Measurements from ENCODE around the gene QSER1. TPM values are rescaled to one million over a fixed set of nuclear protein-coding genes. Genes with fewer than 3 reads are reported as not detected.

Gene QSER1
- total and polyA plus RNA-seq, 2 experiments from 2014 or later: 3.7 to 27.1 TPM

GRCh38 chr11:33016654-33017053, 124.0 kb downstream of the QSER1 start:
- peaks cover 13% of the 10 kb centered on the region for H3K79me2 ChIP-seq
- no peak for DNase-seq (ENCODE audit: low spot score)
- no peak for TF ChIP-seq EZH2 (IDR thresholded peaks at IDR 0.05; ENCODE audit: borderline replicate concordance)
- TF ChIP-seq EZH2phosphoT487 (IDR thresholded peaks at IDR 0.05; ENCODE audit: low read depth, severe bottlenecking, unreplicated experiment): no peak
- TF ChIP-seq CTCF (IDR thresholded peaks at IDR 0.05; ENCODE audit: poor library complexity): no peak
- H3K9me3 ChIP-seq (ENCODE audit: low read depth): no peaks in the 10 kb centered on the region
- peak overlapping the region; percentile 81 for H3K4me2 ChIP-seq
- H3K27ac ChIP-seq: peak overlapping the region; percentile 75
- no peaks in the 10 kb centered on the region for H4K20me1 ChIP-seq (ENCODE audit: insufficient read depth, poor library complexity, severe bottlenecking)
- peaks cover 4% of the 10 kb centered on the region for H3K4me1 ChIP-seq (ENCODE audit: insufficient read depth)
- H3K27me3 ChIP-seq: no peaks in the 10 kb centered on the region
- H3K4me3 ChIP-seq: peak overlapping the region; percentile 61
- WGBS (ENCODE audit: low lambda C conversion rate, missing lambda C conversion rate): 32% methylated on average over 4 of the region's 4 CpGs
- no peaks in the 10 kb centered on the region for H3K36me3 ChIP-seq (replicated peaks; ENCODE audit: insufficient read depth, low read depth)
- H2AFZ ChIP-seq: peak overlapping the region; percentile 89
- no peaks in the 10 kb centered on the region for H3K9me2 ChIP-seq (replicated peaks; ENCODE audit: insufficient read depth)

GRCh38 chr11:33017478-33017877, 124.9 kb downstream of the QSER1 start:
- peaks cover 13% of the 10 kb centered on the region for H3K79me2 ChIP-seq
- H4K20me1 ChIP-seq (ENCODE audit: insufficient read depth, poor library complexity, severe bottlenecking): no peaks in the 10 kb centered on the region
- H3K36me3 ChIP-seq (replicated peaks; ENCODE audit: insufficient read depth, low read depth): no peaks in the 10 kb centered on the region
- H3K9me3 ChIP-seq (ENCODE audit: low read depth): no peaks in the 10 kb centered on the region
- DNase-seq (ENCODE audit: low spot score): no peak
- H3K9me2 ChIP-seq (replicated peaks; ENCODE audit: insufficient read depth): no peaks in the 10 kb centered on the region
- peak overlapping the region; percentile 75 for H3K27ac ChIP-seq
- TF ChIP-seq EZH2 (IDR thresholded peaks at IDR 0.05; ENCODE audit: borderline replicate concordance) (no peak), EZH2phosphoT487 (IDR thresholded peaks at IDR 0.05; ENCODE audit: low read depth, severe bottlenecking, unreplicated experiment) (no peak)
- peak overlapping the region; percentile 81 for H3K4me2 ChIP-seq
- H3K4me1 ChIP-seq (ENCODE audit: insufficient read depth): peaks cover 2% of the 10 kb centered on the region
- H3K4me3 ChIP-seq: peak overlapping the region; percentile 61
- H3K27me3 ChIP-seq: no peaks in the 10 kb centered on the region
- no peak overlapping the region for H2AFZ ChIP-seq
- 40% methylated on average over 9 of the region's 9 CpGs for WGBS (ENCODE audit: low lambda C conversion rate, missing lambda C conversion rate)

- no peaks in the 10 kb centered on the region for H3K9me2 ChIP-seq (replicated peaks; ENCODE audit: insufficient read depth)
- H3K4me3 ChIP-seq: peak overlapping the region; percentile 61
- peaks cover 13% of the 10 kb centered on the region for H3K79me2 ChIP-seq
- no peak overlapping the region for H2AFZ ChIP-seq
- H4K20me1 ChIP-seq (ENCODE audit: insufficient read depth, poor library complexity, severe bottlenecking): no peaks in the 10 kb centered on the region
- WGBS (ENCODE audit: low lambda C conversion rate, missing lambda C conversion rate): 59% methylated on average over 3 of the region's 3 CpGs
- no peak for TF ChIP-seq EZH2phosphoT487 (IDR thresholded peaks at IDR 0.05; ENCODE audit: low read depth, severe bottlenecking, unreplicated experiment)
- no peak for TF ChIP-seq EZH2 (IDR thresholded peaks at IDR 0.05; ENCODE audit: borderline replicate concordance)
- no peak for TF ChIP-seq CTCF (IDR thresholded peaks at IDR 0.05; ENCODE audit: poor library complexity)
- no peaks in the 10 kb centered on the region for H3K9me3 ChIP-seq (ENCODE audit: low read depth)
- peak overlapping the region; percentile 75 for H3K27ac ChIP-seq
- peak overlapping the region; percentile 81 for H3K4me2 ChIP-seq
- H3K27me3 ChIP-seq: no peaks in the 10 kb centered on the region
- no peak for DNase-seq (ENCODE audit: low spot score)
- H3K36me3 ChIP-seq (replicated peaks; ENCODE audit: insufficient read depth, low read depth): no peaks in the 10 kb centered on the region
- H3K4me1 ChIP-seq (ENCODE audit: insufficient read depth): peaks cover 2% of the 10 kb centered on the region
These were observed 125.4 kb downstream of the QSER1 start for GRCh38 chr11:33017965-33018364.

GRCh38 chr11:33018840-33019239, 126.2 kb downstream of the QSER1 start:
- Histone ChIP-seq H3K4me3 (no peak overlapping the region), H2AFZ (no peak overlapping the region), H3K9me2 (replicated peaks; ENCODE audit: insufficient read depth) (no peaks in the 10 kb centered on the region), H3K9me3 (ENCODE audit: low read depth) (no peaks in the 10 kb centered on the region), H3K79me2 (peaks cover 17% of the 10 kb centered on the region), H3K4me1 (ENCODE audit: insufficient read depth) (peaks cover 2% of the 10 kb centered on the region), H4K20me1 (ENCODE audit: insufficient read depth, poor library complexity, severe bottlenecking) (no peaks in the 10 kb centered on the region), H3K27ac (peak overlapping the region; percentile 11), H3K27me3 (no peaks in the 10 kb centered on the region), H3K4me2 (peak overlapping the region; percentile 81), H3K36me3 (replicated peaks; ENCODE audit: insufficient read depth, low read depth) (no peaks in the 10 kb centered on the region)
- DNase-seq (ENCODE audit: low spot score): no peak
- 92% methylated on average over 6 of the region's 6 CpGs for WGBS (ENCODE audit: low lambda C conversion rate, missing lambda C conversion rate)
- TF ChIP-seq EZH2 (IDR thresholded peaks at IDR 0.05; ENCODE audit: borderline replicate concordance): no peak
- TF ChIP-seq CTCF (IDR thresholded peaks at IDR 0.05; ENCODE audit: poor library complexity): no peak
- no peak for TF ChIP-seq EZH2phosphoT487 (IDR thresholded peaks at IDR 0.05; ENCODE audit: low read depth, severe bottlenecking, unreplicated experiment)
